ENCODE results near the gene KLHL18.

KLHL18 gene

GRCh38 chr3:47315069-47315647 lies 32.4 kb downstream of the KLHL18 start:
- peak; percentile 34 for DNase-seq

- peak; percentile 45 for DNase-seq
These were observed 33.4 kb downstream of the KLHL18 start for GRCh38 chr3:47316151-47316550.

- DNase-seq, result no peak
These were observed 36.2 kb downstream of the KLHL18 start for GRCh38 chr3:47318916-47319315.

GRCh38 chr3:47319956-47320355 lies 37.2 kb downstream of the KLHL18 start:
- DNase-seq, result no peak

GRCh38 chr3:47323431-47324277 lies 40.9 kb downstream of the KLHL18 start:
- DNase-seq, result peak; percentile 51

- peak; percentile 22 for DNase-seq
These were observed 41.6 kb downstream of the KLHL18 start for GRCh38 chr3:47324278-47324865.

GRCh38 chr3:47333907-47334306 lies 51.2 kb downstream of the KLHL18 start:
- no peak for DNase-seq

- no peak for DNase-seq
These were observed 54.9 kb downstream of the KLHL18 start for GRCh38 chr3:47337656-47338055.

GRCh38 chr3:47339951-47340350 lies 57.2 kb downstream of the KLHL18 start:
- DNase-seq, result no peak

- no peak for DNase-seq
These were observed 58.1 kb downstream of the KLHL18 start for GRCh38 chr3:47340866-47341265.

- DNase-seq, result no peak
These were observed 59.4 kb downstream of the KLHL18 start for GRCh38 chr3:47342151-47342550.

- DNase-seq, result no peak
These were observed 60.1 kb downstream of the KLHL18 start for GRCh38 chr3:47342812-47343211.

GRCh38 chr3:47343471-47343971 lies 60.8 kb downstream of the KLHL18 start:
- DNase-seq, result no peak

- DNase-seq, result no peak
These were observed 62.2 kb downstream of the KLHL18 start for GRCh38 chr3:47344971-47345370.

- DNase-seq, result peak; percentile 81
These were observed 64.6 kb downstream of the KLHL18 start for GRCh38 chr3:47347217-47347801.

- DNase-seq, result no peak
These were observed 65.8 kb downstream of the KLHL18 start for GRCh38 chr3:47348411-47349154.

- DNase-seq, result no peak
These were observed 72.3 kb downstream of the KLHL18 start for GRCh38 chr3:47355010-47355409.

GRCh38 chr3:47356201-47356600 lies 73.5 kb downstream of the KLHL18 start:
- no peak for DNase-seq

- DNase-seq, result no peak
These were observed 76.6 kb downstream of the KLHL18 start for GRCh38 chr3:47359323-47359722.

GRCh38 chr3:47360110-47360517 lies 77.4 kb downstream of the KLHL18 start:
- DNase-seq, result peak; percentile 33

GRCh38 chr3:47362701-47363100 lies 80.0 kb downstream of the KLHL18 start:
- no peak for DNase-seq

GRCh38 chr3:47365213-47366153 lies 82.7 kb downstream of the KLHL18 start:
- DNase-seq, result no peak

All from NCI-H226 (cell line).